GM19397 (cell line): Measurements from ENCODE around the gene THY1.
"Not testable (repeated sequence)": the region's sequence is repeated elsewhere in the genome, so short reads cannot be mapped to it uniquely, and the experiment has no call there.

Experiments used
- ATAC-seq: cut with Tn5 transposase; IDR thresholded peaks from one replicate; pipeline ENCODE4 v1.9.1; 2021; ENCODE audit warnings: mild to moderate bottlenecking, moderate library complexity; ENCODE audit not compliant: unreplicated experiment

THY1 gene

GRCh38 chr11:119419834-119420492 lies 3.0 kb downstream of the THY1 start:
- ATAC-seq, result no peak

DNA sequence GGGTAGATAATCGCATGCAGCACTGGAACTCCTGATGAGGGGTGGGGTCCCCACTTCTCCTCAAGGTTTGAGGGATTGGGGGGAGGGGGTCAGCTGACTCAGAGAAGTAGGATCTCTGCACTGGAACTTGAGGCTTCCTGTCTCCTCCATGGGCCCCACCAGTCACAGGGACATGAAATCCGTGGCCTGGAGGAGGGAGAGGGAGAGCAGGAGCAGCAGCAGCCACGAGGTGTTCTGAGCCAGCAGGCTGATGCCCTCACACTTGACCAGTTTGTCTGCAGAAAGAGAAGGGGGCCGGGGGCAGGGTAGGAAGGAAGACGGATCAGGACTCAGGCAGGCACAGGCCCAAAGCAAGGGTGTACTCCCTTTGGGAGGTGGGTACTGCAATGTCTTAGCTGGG lies 3.7 kb downstream of the THY1 start:
- no peak for ATAC-seq

DNA sequence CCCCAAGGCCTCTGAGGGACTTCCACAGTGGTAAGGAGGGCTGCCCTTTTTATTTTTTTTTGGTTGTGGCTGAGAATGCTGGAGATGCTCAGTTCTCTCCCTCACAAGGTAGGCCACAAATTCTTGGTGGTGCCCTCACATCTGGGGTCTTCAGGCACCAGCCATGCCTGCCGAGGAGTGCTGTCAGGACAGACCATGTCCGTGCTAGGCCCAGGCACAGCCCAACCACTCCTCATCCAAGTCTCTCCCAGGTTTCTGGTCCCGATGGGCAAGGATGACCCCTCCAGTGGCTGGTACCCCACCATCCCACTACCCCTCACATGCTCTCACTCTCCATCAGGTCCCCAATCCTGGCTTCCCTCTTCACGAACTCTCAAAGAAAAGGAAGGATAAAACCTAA lies 4.2 kb downstream of the THY1 start:
- no peak for ATAC-seq

- ATAC-seq, result no peak
Observed at GRCh38 chr11:119417726-119418540, 5.0 kb downstream of the THY1 start.

- ATAC-seq, result no peak
Observed at GRCh38 chr11:119416606-119417580, 6.1 kb downstream of the THY1 start.

GRCh38 chr11:119415966-119416365 lies 7.0 kb downstream of the THY1 start:
- ATAC-seq, result no peak

DNA sequence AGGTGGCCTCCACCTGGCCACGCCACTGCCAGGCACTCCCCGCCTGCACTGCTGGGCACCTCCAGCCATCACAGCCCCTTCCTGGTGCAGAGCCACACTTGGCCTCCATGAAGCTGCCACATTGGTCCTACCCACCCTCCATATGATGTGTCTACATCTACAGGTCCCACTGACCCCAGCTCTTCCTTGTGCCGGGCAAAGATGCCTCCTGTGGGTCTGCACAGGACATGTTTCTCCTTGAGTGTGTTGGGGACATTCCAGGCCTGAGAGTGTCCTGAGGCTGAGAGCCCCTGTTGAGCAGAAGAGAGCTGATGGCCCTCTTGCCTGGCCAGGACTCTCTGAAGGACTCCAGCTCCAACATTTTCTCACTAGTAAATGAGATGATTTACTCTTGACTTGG lies 7.5 kb downstream of the THY1 start:
- no peak for ATAC-seq

DNA sequence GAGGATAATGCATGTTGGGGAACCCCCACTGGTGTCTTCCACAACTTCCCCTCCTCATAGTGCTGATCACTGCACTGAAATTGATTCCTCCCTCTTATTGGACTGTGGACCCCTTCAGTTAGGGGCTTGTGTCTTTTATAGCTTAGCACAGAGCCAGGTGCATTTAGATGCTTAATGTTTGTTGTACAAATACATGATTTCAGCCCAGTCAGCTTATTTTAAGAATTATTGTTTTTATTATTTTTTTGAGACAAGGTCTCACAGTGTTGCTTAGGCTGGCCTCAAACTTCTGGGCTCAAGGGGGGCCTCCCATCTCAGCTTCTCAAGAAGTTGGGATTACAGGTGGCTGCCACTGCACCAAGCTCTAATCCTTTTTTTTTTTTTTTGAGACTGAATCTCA lies 8.2 kb downstream of the THY1 start:
- ATAC-seq, result no peak

DNA sequence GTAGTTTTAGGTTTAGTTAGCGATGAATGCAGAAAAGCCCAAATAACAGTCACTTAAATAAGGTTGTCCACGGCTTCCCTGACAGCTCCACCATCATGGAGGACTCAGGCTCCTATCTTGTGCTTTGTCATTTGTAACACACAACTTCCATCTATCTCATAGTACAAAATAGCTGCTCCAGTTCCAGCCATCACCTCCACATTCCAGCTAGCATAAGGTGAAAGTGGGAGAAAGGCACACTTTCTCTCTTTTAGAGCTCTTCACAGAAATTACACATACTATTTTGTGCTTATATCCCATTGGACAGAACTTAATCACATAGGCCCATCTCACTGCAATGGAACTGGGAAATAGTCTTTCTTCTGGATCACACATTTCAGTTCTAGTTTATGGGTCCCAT lies 8.7 kb downstream of the THY1 start:
- ATAC-seq, result no peak

GRCh38 chr11:119412072-119412471 lies 10.9 kb downstream of the THY1 start:
- ATAC-seq, result no peak

- ATAC-seq, result no peak
Observed at GRCh38 chr11:119410501-119410900, 12.5 kb downstream of the THY1 start.

GRCh38 chr11:119409731-119410130 lies 13.2 kb downstream of the THY1 start:
- no peak for ATAC-seq

DNA sequence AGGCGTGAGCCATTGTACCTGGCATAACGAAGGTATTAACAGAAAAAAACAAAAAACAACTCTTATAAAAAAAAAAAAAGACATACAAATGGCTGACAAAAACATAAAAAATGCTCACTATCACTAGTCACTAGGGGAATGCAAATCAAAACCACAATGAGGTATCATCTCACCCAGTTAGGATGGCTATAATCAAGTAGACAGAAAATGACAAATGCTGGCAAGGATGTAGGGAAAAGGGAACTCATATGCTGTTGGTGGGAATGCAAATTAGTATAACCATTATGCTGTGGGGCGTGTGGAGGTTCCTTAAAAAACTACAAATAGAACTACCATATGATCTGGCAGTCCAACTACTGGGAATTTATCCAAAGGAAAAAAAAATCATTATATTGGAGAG lies 17.0 kb downstream of the THY1 start:
- ATAC-seq, result no peak

- not testable (repeated sequence) for ATAC-seq
Observed at GRCh38 chr11:119405448-119405847, 17.5 kb downstream of the THY1 start.

DNA sequence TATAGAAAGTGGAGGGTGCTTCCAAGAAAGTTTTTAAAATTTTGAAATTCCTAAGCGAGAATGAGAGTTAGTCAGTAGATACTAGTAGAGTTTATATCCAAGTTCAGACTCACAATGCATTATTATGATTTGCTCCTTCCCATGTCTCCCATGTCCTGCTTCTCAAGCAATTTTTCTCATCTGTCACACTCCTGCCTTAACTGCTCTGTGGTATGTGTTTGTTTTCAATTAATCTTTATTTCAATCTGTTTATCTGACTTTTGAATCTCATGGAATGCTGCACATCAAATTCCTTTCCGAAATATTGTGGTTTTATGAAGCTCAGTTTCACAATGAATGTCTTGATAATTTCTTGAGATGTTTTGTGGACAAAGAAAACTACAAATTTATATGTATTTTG lies 18.1 kb downstream of the THY1 start:
- ATAC-seq, result no peak

GRCh38 chr11:119403021-119403420 lies 20.0 kb downstream of the THY1 start:
- ATAC-seq, result no peak

- no peak for ATAC-seq
Observed at GRCh38 chr11:119402470-119402869, 20.5 kb downstream of the THY1 start.

GRCh38 chr11:119400860-119401259 lies 22.1 kb downstream of the THY1 start:
- ATAC-seq, result no peak

DNA sequence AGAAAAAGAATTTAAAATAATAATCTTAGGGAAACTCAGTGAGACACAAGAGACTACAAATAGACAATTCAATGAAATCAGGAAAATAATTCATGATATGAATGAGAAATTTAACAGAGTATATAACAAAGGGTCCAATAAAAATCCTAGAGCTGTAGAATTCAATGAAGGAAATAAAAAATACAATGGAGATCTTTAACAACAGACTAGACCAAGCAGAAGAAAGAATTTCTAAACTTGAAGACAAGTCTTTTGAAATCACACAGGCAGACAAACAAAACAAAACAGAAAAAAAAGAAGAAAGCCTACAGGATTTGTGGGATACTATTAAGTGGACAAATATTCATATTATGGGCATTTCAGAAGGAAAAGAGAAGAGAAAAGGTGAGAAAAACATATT lies 25.2 kb downstream of the THY1 start:
- ATAC-seq, result no peak

- no peak for ATAC-seq
Observed at GRCh38 chr11:119396835-119397234, 26.1 kb downstream of the THY1 start.

GRCh38 chr11:119391275-119391674 lies 31.7 kb downstream of the THY1 start:
- ATAC-seq, result no peak
